ENCODE data around the gene TP63. TPM values are rescaled to one million over a fixed set of nuclear protein-coding genes. Genes with fewer than 3 reads are reported as not detected.
"Not testable (repeated sequence)": the region's sequence is repeated elsewhere in the genome, so short reads cannot be mapped to it uniquely, and the experiment has no call there.

TP63 gene
- total RNA-seq, 1 donor from 2014 or later, result under 0.01 TPM

GRCh38 chr3:189721873-189722665, 90.9 kb downstream of the TP63 start:
- no peak for DNase-seq (ENCODE audit: low read depth in 2 of 2)

GRCh38 chr3:189724356-189724755, 93.2 kb downstream of the TP63 start:
- no peak for DNase-seq (ENCODE audit: low read depth in 2 of 2)

GRCh38 chr3:189726277-189726676, 95.1 kb downstream of the TP63 start:
- no peak for DNase-seq (ENCODE audit: low read depth in 2 of 2)

GRCh38 chr3:189727158-189727557, 96.0 kb downstream of the TP63 start:
- no peak for DNase-seq (ENCODE audit: low read depth in 2 of 2)

GRCh38 chr3:189727898-189728297, 96.7 kb downstream of the TP63 start:
- peak in 1 of 2 donors; percentile 70 for DNase-seq (ENCODE audit: low read depth in 2 of 2)

- no peak for DNase-seq (ENCODE audit: low read depth in 2 of 2)
Observed at GRCh38 chr3:189728915-189729314, 97.7 kb downstream of the TP63 start.

GRCh38 chr3:189734061-189734460, 102.9 kb downstream of the TP63 start:
- no peak for DNase-seq (ENCODE audit: low read depth in 2 of 2)

GRCh38 chr3:189735913-189736312, 104.7 kb downstream of the TP63 start:
- no peak for DNase-seq (ENCODE audit: low read depth in 2 of 2)

- DNase-seq (ENCODE audit: low read depth in 2 of 2), result no peak
Observed at GRCh38 chr3:189737071-189737470, 105.9 kb downstream of the TP63 start.

GRCh38 chr3:189737619-189738018, 106.4 kb downstream of the TP63 start:
- DNase-seq (ENCODE audit: low read depth in 2 of 2), result no peak

GRCh38 chr3:189739378-189739777, 108.2 kb downstream of the TP63 start:
- DNase-seq (ENCODE audit: low read depth in 2 of 2), result no peak

- DNase-seq (ENCODE audit: low read depth in 2 of 2), result no peak
Observed at GRCh38 chr3:189740156-189740555, 109.0 kb downstream of the TP63 start.

- DNase-seq (ENCODE audit: low read depth in 2 of 2), result no peak
Observed at GRCh38 chr3:189744235-189744634, 113.0 kb downstream of the TP63 start.

GRCh38 chr3:189745622-189746021, 114.4 kb downstream of the TP63 start:
- no peak for DNase-seq (ENCODE audit: low read depth in 2 of 2)

- peak in 1 of 2 donors; percentile 5 for DNase-seq (ENCODE audit: low read depth in 2 of 2)
Observed at GRCh38 chr3:189748046-189748445, 116.9 kb downstream of the TP63 start.

- DNase-seq (ENCODE audit: low read depth in 2 of 2), result not testable (repeated sequence)
Observed at GRCh38 chr3:189750972-189751371, 119.8 kb downstream of the TP63 start.

GRCh38 chr3:189754356-189754755, 123.2 kb downstream of the TP63 start:
- no peak for DNase-seq (ENCODE audit: low read depth in 2 of 2)

GRCh38 chr3:189756582-189757078, 125.4 kb downstream of the TP63 start:
- DNase-seq (ENCODE audit: low read depth in 2 of 2), result no peak

- DNase-seq (ENCODE audit: low read depth in 2 of 2), result no peak
Observed at GRCh38 chr3:189758186-189758585, 127.0 kb downstream of the TP63 start.

GRCh38 chr3:189766416-189766815, 135.2 kb downstream of the TP63 start:
- no peak for DNase-seq (ENCODE audit: low read depth in 2 of 2)

GRCh38 chr3:189771842-189772450, 140.8 kb downstream of the TP63 start:
- DNase-seq (ENCODE audit: low read depth in 2 of 2), result no peak

GRCh38 chr3:189772584-189772983, 141.4 kb downstream of the TP63 start:
- DNase-seq (ENCODE audit: low read depth in 2 of 2), result no peak

GRCh38 chr3:189773056-189773455, 141.9 kb downstream of the TP63 start:
- DNase-seq (ENCODE audit: low read depth in 2 of 2), result no peak

Data from lung microvascular endothelial cell (primary cell).